GM13977 (cell line): ENCODE measurements around the gene TMEM81.

Source experiments
- DNase-seq: peaks from one replicate; pipeline ENCODE4 v3.0.0; 2012; ENCODE audit warnings: low spot score
- CTCF ChIP-seq: IDR thresholded peaks from 2 replicates; pipeline ENCODE4 v1.5.1; 2012; ENCODE audit warnings: mild to moderate bottlenecking, control low read depth; ENCODE audit not compliant: insufficient read depth; ENCODE audit errors: extremely low read depth, missing control alignments
- in situ Hi-C: fragments of 300-500 bp; cut with MboI; formaldehyde crosslinking; loops from one replicate; pipeline ENCODE4 v1.12.0; 2022; ENCODE audit warnings: low sequenced_read_pairs, low pct_unique_long_range_greater_than_20kb, mixed read lengths, inconsistent platforms; ENCODE audit not compliant: unreplicated experiment

Gene TMEM81

GRCh38 chr1:205045146-205045545, 39.1 kb downstream of the TMEM81 start:
- TF ChIP-seq CTCF = no peak
- DNase-seq = no peak
- in situ Hi-C loops = no loop called here

- in situ Hi-C loops = no loop called here
- no peak for DNase-seq
- TF ChIP-seq CTCF = no peak
Measured at GRCh38 chr1:205044741-205045140, 39.5 kb downstream of the TMEM81 start.

GRCh38 chr1:205043866-205044265, 40.4 kb downstream of the TMEM81 start:
- no peak for TF ChIP-seq CTCF
- in situ Hi-C loops = no loop called here
- no peak for DNase-seq

- in situ Hi-C loops = no loop called here
- no peak for DNase-seq
Measured at GRCh38 chr1:205042911-205043806, 41.1 kb downstream of the TMEM81 start, which contains the start of gene CNTN2. TSS of gene CNTN2 (plus strand) at chr1:205043212. CDS start at chr1:205053186, 9,974 bp downstream.

GRCh38 chr1:205041998-205042910, 42.0 kb downstream of the TMEM81 start:
- no peak for DNase-seq
- in situ Hi-C loops = no loop called here
- TF ChIP-seq CTCF = no peak

More at GRCh38 chr1:205042911-205043806, 41.1 kb downstream of the TMEM81 start, which contains the start of gene CNTN2:
- no peak for TF ChIP-seq CTCF

GRCh38 chr1:205041001-205041715, 43.1 kb downstream of the TMEM81 start:
- in situ Hi-C loops = no loop called here
- no peak for TF ChIP-seq CTCF
- no peak for DNase-seq
